Stomach (tissue), 9 donors: ENCODE measurements around the gene SBDS. TPM values are rescaled to one million over a fixed set of nuclear protein-coding genes. Genes with fewer than 3 reads are reported as not detected.
"Not testable (repeated sequence)": the region's sequence is repeated elsewhere in the genome, so short reads cannot be mapped to it uniquely, and the experiment has no call there.

Source experiments
- DNase-seq, 2 donors: peaks; one replicate each; pipeline versions ENCODE4 v3.0.0 to v3.0.0-alpha.2; 2013 to 2019
- H3K27ac ChIP-seq, 5 donors: fragments of 200-600 bp in 4 of 5; sonication (generic) in 4 of 5; one replicate each; pipeline ENCODE4 v1.5.1; 2013 to 2019; ENCODE audit warnings: mild to moderate bottlenecking in 1 of 5, moderate library complexity in 1 of 5
- H3K27me3 ChIP-seq, 3 donors: fragments of 200-600 bp; sonication (generic); one replicate each; pipeline ENCODE4 v1.5.1; 2017 to 2019; ENCODE audit warnings: mixed run types in 1 of 3
- H3K36me3 ChIP-seq, 4 donors: fragments of 200-600 bp; sonication (generic); 1 replicate in 3 of 4; 2 replicates in 1 of 4; pipeline ENCODE4 v1.5.1; 2016 to 2019
- H3K4me1 ChIP-seq, 4 donors: fragments of 200-600 bp; sonication (generic); one replicate each; pipeline ENCODE4 v1.5.1; 2016 to 2019
- H3K4me3 ChIP-seq, 4 donors: fragments of 200-600 bp; sonication (generic) in 3 of 4; one replicate each; pipeline ENCODE4 v1.5.1; 2016 to 2019; ENCODE audit warnings: mild to moderate bottlenecking in 1 of 4
- H3K9me3 ChIP-seq, 4 donors: fragments of 200-600 bp; sonication (generic); one replicate each; pipeline ENCODE4 v1.5.1; 2016 to 2019
- CTCF ChIP-seq, 7 experiments: fragments of 450-650 bp in 4 of 7; fragments of 200-600 bp in 3 of 7; sonication (generic) in 3 of 7; IDR thresholded peaks; one replicate each; pipeline ENCODE4 v1.5.1; 2016 to 2019; ENCODE audit warnings: antibody characterized with exemption in 7 of 7, control low read depth in 2 of 7, mild to moderate bottlenecking in 1 of 7
- EP300 ChIP-seq: sonication (generic); formaldehyde crosslinking; IDR thresholded peaks from one replicate; pipeline ENCODE4 v1.6.1; 2017; ENCODE audit warnings: antibody characterized with exemption
- POLR2A ChIP-seq, 4 donors: fragments of 450-650 bp; IDR thresholded peaks; one replicate each; pipeline ENCODE4 v1.6.1; 2016; ENCODE audit warnings: antibody characterized with exemption in 4 of 4, control low read depth in 2 of 4, mild to moderate bottlenecking in 1 of 4, moderate library complexity in 1 of 4
- POLR2AphosphoS5 ChIP-seq, 3 donors: sonication (generic); formaldehyde crosslinking; IDR thresholded peaks; one replicate each; pipeline ENCODE4 v1.6.1; 2016; ENCODE audit warnings: antibody characterized with exemption in 3 of 3
- WGBS, 5 donors: extraction: QIAGEN DNeasy Blood & Tissue Kit in 3 of 5; methylation state at CpG; one replicate each; pipeline versions ENCODE4 v1.1.5 to v1.1.7; 2013 to 2018; 5-methylcytosine and 5-hydroxymethylcytosine counted together
- intact Hi-C: fragments of 100-400 bp; cut with DNase I; formaldehyde crosslinking; loops from one replicate; pipeline ENCODE4 v1.15.1; 2023; ENCODE audit warnings: low total_unique reads
- polyA plus RNA-seq, 3 donors: library from polyadenylated mRNA; stranded (reverse); fragments of 200-250 nt; gene quantifications; one replicate each; pipeline ENCODE4 v1.2.3, GENCODE V29; 2013
- total RNA-seq, 5 donors: library from RNA; depleted of rRNA; stranded (reverse); fragments of >200 nt; gene quantifications; one replicate each; pipeline versions ENCODE4 v1.1.0 to v1.2.3, GENCODE V29; 2014 to 2016
- donor health status: healthy with polysubstance abuse.
- donor health status: Bipolar disorder and iron deficiency.
- donor health status: healthy.

SBDS gene
- total and polyA plus RNA-seq, 8 donors, result 93.2 to 192 (median 112) TPM

- Histone ChIP-seq H3K9me3 (peaks cover 0 to 9% (median 3%) of the 10 kb centered on the region in 4 donors), H3K36me3 (peaks cover 14 to 47% (median 36%) of the 10 kb centered on the region in 4 donors), H3K4me1 (no peaks in the 10 kb centered on the region), H3K27ac (no peak overlapping the region), H3K4me3 (no peak overlapping the region), H3K27me3 (no peaks in the 10 kb centered on the region)
- TF ChIP-seq EP300 (no peak), POLR2AphosphoS5 (IDR thresholded peaks at IDR 0.05) (no peak), POLR2A (IDR thresholded peaks at IDR 0.05) (no peak), CTCF (IDR thresholded peaks at IDR 0.05) (no peak)
- 84 to 93% (median 92%) methylated on average over 5 of the region's 5 CpGs for WGBS, 5 donors
- intact Hi-C loops, result no loop called here
- no peak for DNase-seq
These were observed 37.9 kb upstream of the SBDS start for GRCh38 chr7:67033251-67033650.

GRCh38 chr7:67031685-67032084 is 36.3 kb upstream of the SBDS start:
- H3K27ac ChIP-seq, H3K4me1 ChIP-seq, intact Hi-C loops, H3K27me3 ChIP-seq, DNase-seq, H3K9me3 ChIP-seq, H3K4me3 ChIP-seq: not testable (repeated sequence)
- WGBS, 5 donors, result 71 to 91% (median 84%) methylated on average over 1 to 2 of the region's 2 CpGs
- H3K36me3 ChIP-seq, result peaks cover 14 to 54% (median 47%) of the 10 kb centered on the region in 4 donors

GRCh38 chr7:67025459-67025858 is 30.1 kb upstream of the SBDS start:
- WGBS, 5 donors, result 75 to 86% (median 79%) methylated on average over 1 of the region's 1 CpG
- H3K27me3 ChIP-seq, H3K27ac ChIP-seq, H3K9me3 ChIP-seq, H3K4me3 ChIP-seq, intact Hi-C loops, H3K4me1 ChIP-seq, DNase-seq: not testable (repeated sequence)
- peaks cover 16 to 88% (median 77%) of the 10 kb centered on the region in 4 donors for H3K36me3 ChIP-seq

GRCh38 chr7:67022511-67022910 is 27.1 kb upstream of the SBDS start:
- no peak for DNase-seq

GRCh38 chr7:67021260-67021659 is 25.9 kb upstream of the SBDS start:
- intact Hi-C loops, result no loop called here
- DNase-seq, result no peak
- H3K9me3 ChIP-seq, result no peaks in the 10 kb centered on the region
- TF ChIP-seq EP300 (no peak), CTCF (IDR thresholded peaks at IDR 0.05) (no peak), POLR2A (IDR thresholded peaks at IDR 0.05) (no peak), POLR2AphosphoS5 (IDR thresholded peaks at IDR 0.05) (no peak)
- peaks cover 26 to 98% (median 97%) of the 10 kb centered on the region in 4 donors for H3K36me3 ChIP-seq
- H3K27ac ChIP-seq, result no peak overlapping the region
- no peak overlapping the region for H3K4me3 ChIP-seq
- no peaks in the 10 kb centered on the region for H3K4me1 ChIP-seq
- WGBS, 5 donors, result 80 to 86% (median 85%) methylated on average over 7 of the region's 7 CpGs
- no peaks in the 10 kb centered on the region for H3K27me3 ChIP-seq

More at GRCh38 chr7:67022511-67022910, 27.1 kb upstream of the SBDS start:
- TF ChIP-seq CTCF (IDR thresholded peaks at IDR 0.05), result no peak
- no peak for TF ChIP-seq EP300
- no peak for TF ChIP-seq POLR2AphosphoS5 (IDR thresholded peaks at IDR 0.05)
- no peak for TF ChIP-seq POLR2A (IDR thresholded peaks at IDR 0.05)
- H3K36me3 ChIP-seq, result peaks cover 19 to 97% (median 93%) of the 10 kb centered on the region in 4 donors
- H3K9me3 ChIP-seq, result no peaks in the 10 kb centered on the region
- H3K4me3 ChIP-seq, result no peak overlapping the region
- H3K27ac ChIP-seq, result no peak overlapping the region
- WGBS, 5 donors, result 72 to 87% (median 83%) methylated on average over 3 of the region's 3 CpGs
- no peaks in the 10 kb centered on the region for H3K4me1 ChIP-seq
- intact Hi-C loops, result no loop called here
- H3K27me3 ChIP-seq, result no peaks in the 10 kb centered on the region
